Naive thymus-derived CD8-positive, alpha-beta T cell (primary cell): ENCODE data around the gene EYS. TPM values are rescaled to one million over a fixed set of nuclear protein-coding genes. Genes with fewer than 3 reads are reported as not detected.
"Not testable (repeated sequence)": the region's sequence is repeated elsewhere in the genome, so short reads cannot be mapped to it uniquely, and the experiment has no call there.

ENCODE experiments used
- ATAC-seq, 2 donors: fragments of 150-1000 bp; cut with Tn5 transposase in 1 of 2; sonication (Bioruptor Pico), chemical (Tn5 transposase) in 1 of 2; 1 replicate in 1 of 2; 2 replicates in 1 of 2; pipeline ENCODE4 v1.10.0; 2021; ENCODE audit warnings: mild to moderate bottlenecking in 2 of 2, moderate library complexity in 2 of 2
- POLR2A ChIA-PET: fragments of 350-600 bp; sonication (Branson Sonifier 250); formaldehyde crosslinking; loops from one replicate; lab custom pipeline; 2021; ENCODE audit warnings: antibody characterized with exemption; lab: Charles Lee
- DNase-seq, 10 donors: peaks; one replicate each; pipeline versions ENCODE4 v3.0.0 to v3.0.0-alpha.2; 2020 to 2022
- H3K27ac Mint-ChIP-seq, 10 donors: one replicate each; pipeline ENCODE4 v1.8.0; 2020 to 2022; ENCODE audit warnings: mild to moderate bottlenecking in 10 of 10, mixed read lengths in 10 of 10, moderate library complexity in 4 of 10, inconsistent platforms in 1 of 10
- H3K27me3 Mint-ChIP-seq, 5 donors: one replicate each; pipeline ENCODE4 v1.8.0; 2021 to 2022; ENCODE audit warnings: mixed read lengths in 5 of 5
- H3K36me3 Mint-ChIP-seq, 3 donors: one replicate each; pipeline ENCODE4 v1.8.0; 2020 to 2022; ENCODE audit warnings: mixed read lengths in 3 of 3, mild to moderate bottlenecking in 2 of 3, inconsistent platforms in 1 of 3
- H3K4me1 Mint-ChIP-seq, 4 donors: one replicate each; pipeline ENCODE4 v1.8.0; 2021 to 2022; ENCODE audit warnings: mixed read lengths in 4 of 4
- H3K4me3 Mint-ChIP-seq, 10 donors: one replicate each; pipeline ENCODE4 v1.8.0; 2020 to 2022; ENCODE audit warnings: mild to moderate bottlenecking in 10 of 10, mixed read lengths in 10 of 10, moderate library complexity in 6 of 10, inconsistent platforms in 1 of 10
- H3K9me3 Mint-ChIP-seq, 9 donors: one replicate each; pipeline ENCODE4 v1.8.0; 2020 to 2022; ENCODE audit warnings: mixed read lengths in 9 of 9, mild to moderate bottlenecking in 3 of 9, inconsistent platforms in 1 of 9, moderate library complexity in 1 of 9
- polyA plus RNA-seq, 3 donors: library from polyadenylated mRNA; unstranded; fragments of 300-500 nt; fragmentation: Illumina TruSeq; gene quantifications; one replicate each; pipeline ENCODE4 v1.2.3, GENCODE V29; 2021
- total RNA-seq, 8 experiments: library from RNA in 2 of 8; stranded (reverse) in 2 of 8; gene quantifications; one replicate each; pipeline ENCODE4 v1.2.3 and lab custom pipeline; 2021 to 2026

Gene EYS
- total and polyA plus RNA-seq, 5 experiments from 2014 or later = 0.07 to 0.09 TPM; not detected in 3

- H3K27ac Mint-ChIP-seq, H3K27me3 Mint-ChIP-seq, ATAC-seq, H3K4me1 Mint-ChIP-seq, H3K4me3 Mint-ChIP-seq, H3K36me3 Mint-ChIP-seq, DNase-seq, POLR2A ChIA-PET: not testable (repeated sequence)
- peaks cover 0 to 33% (median 11%) of the 10 kb centered on the region in 9 donors for H3K9me3 Mint-ChIP-seq
Observed at GRCh38 chr6:64448101-64448500, 1258.9 kb downstream of the EYS start.

- POLR2A ChIA-PET = no interaction called here
- no peak for ATAC-seq
- Mint-ChIP-seq H3K27ac (no peak overlapping the region), H3K36me3 (no peaks in the 10 kb centered on the region), H3K4me3 (no peak overlapping the region), H3K9me3 (peaks cover 0 to 26% (median 17%) of the 10 kb centered on the region in 9 donors), H3K27me3 (no peaks in the 10 kb centered on the region), H3K4me1 (no peaks in the 10 kb centered on the region)
- no peak for DNase-seq
Observed at GRCh38 chr6:64445038-64445437, 1262.0 kb downstream of the EYS start.

- POLR2A ChIA-PET = no interaction called here
Observed at GRCh38 chr6:64439274-64439673, 1267.8 kb downstream of the EYS start.

GRCh38 chr6:64437996-64438395, 1269.0 kb downstream of the EYS start:
- Mint-ChIP-seq H3K9me3 (peaks cover 0 to 14% (median 7%) of the 10 kb centered on the region in 9 donors), H3K36me3 (no peaks in the 10 kb centered on the region), H3K4me1 (no peaks in the 10 kb centered on the region), H3K27me3 (no peaks in the 10 kb centered on the region), H3K27ac (no peak overlapping the region), H3K4me3 (no peak overlapping the region)
- POLR2A ChIA-PET = no interaction called here
- no peak for ATAC-seq
- no peak for DNase-seq

More at GRCh38 chr6:64439274-64439673, 1267.8 kb downstream of the EYS start:
- no peaks in the 10 kb centered on the region for H3K36me3 Mint-ChIP-seq
- H3K27ac Mint-ChIP-seq = no peak overlapping the region
- H3K4me1 Mint-ChIP-seq = no peaks in the 10 kb centered on the region
- H3K27me3 Mint-ChIP-seq = no peaks in the 10 kb centered on the region
- peaks cover 0 to 22% (median 11%) of the 10 kb centered on the region in 9 donors for H3K9me3 Mint-ChIP-seq
- H3K4me3 Mint-ChIP-seq = no peak overlapping the region
- ATAC-seq = no peak
- DNase-seq = no peak

GRCh38 chr6:64429926-64430325, 1277.1 kb downstream of the EYS start:
- ATAC-seq = no peak
- Mint-ChIP-seq H3K4me3 (no peak overlapping the region), H3K27me3 (no peaks in the 10 kb centered on the region), H3K27ac (no peak overlapping the region), H3K36me3 (no peaks in the 10 kb centered on the region), H3K4me1 (no peaks in the 10 kb centered on the region), H3K9me3 (peaks cover 0 to 7% (median 2%) of the 10 kb centered on the region in 9 donors)
- POLR2A ChIA-PET = no interaction called here
- no peak for DNase-seq

- H3K27ac Mint-ChIP-seq = no peak overlapping the region
- H3K4me3 Mint-ChIP-seq = no peak overlapping the region
- DNase-seq = no peak
- no peak for ATAC-seq
- no peaks in the 10 kb centered on the region for H3K36me3 Mint-ChIP-seq
- POLR2A ChIA-PET = no interaction called here
- no peaks in the 10 kb centered on the region for H3K4me1 Mint-ChIP-seq
- H3K27me3 Mint-ChIP-seq = no peaks in the 10 kb centered on the region
- H3K9me3 Mint-ChIP-seq = peaks cover 0 to 12% (median 3%) of the 10 kb centered on the region in 9 donors
Observed at GRCh38 chr6:64428186-64428585, 1278.8 kb downstream of the EYS start.

- no peak for ATAC-seq
- no peaks in the 10 kb centered on the region for H3K4me1 Mint-ChIP-seq
- H3K27ac Mint-ChIP-seq = no peak overlapping the region
- POLR2A ChIA-PET = no interaction called here
- H3K4me3 Mint-ChIP-seq = no peak overlapping the region
- H3K36me3 Mint-ChIP-seq = no peaks in the 10 kb centered on the region
- no peak for DNase-seq
- H3K27me3 Mint-ChIP-seq = no peaks in the 10 kb centered on the region
- H3K9me3 Mint-ChIP-seq = peaks cover 3 to 17% (median 9%) of the 10 kb centered on the region in 9 donors
Observed at GRCh38 chr6:64415926-64416325, 1291.1 kb downstream of the EYS start.

- no peaks in the 10 kb centered on the region for H3K27me3 Mint-ChIP-seq
- no peak overlapping the region for H3K27ac Mint-ChIP-seq
- no peak for ATAC-seq
- POLR2A ChIA-PET = no interaction called here
- no peak overlapping the region for H3K4me3 Mint-ChIP-seq
- H3K9me3 Mint-ChIP-seq = peaks cover 0 to 15% (median 5%) of the 10 kb centered on the region in 9 donors
- DNase-seq = no peak
- no peaks in the 10 kb centered on the region for H3K4me1 Mint-ChIP-seq
- no peaks in the 10 kb centered on the region for H3K36me3 Mint-ChIP-seq
Observed at GRCh38 chr6:64411226-64411625, 1295.8 kb downstream of the EYS start.

GRCh38 chr6:64409948-64410347, 1297.1 kb downstream of the EYS start:
- ATAC-seq = no peak
- H3K27me3 Mint-ChIP-seq = no peaks in the 10 kb centered on the region
- H3K4me3 Mint-ChIP-seq = no peak overlapping the region
- DNase-seq = no peak
- H3K36me3 Mint-ChIP-seq = no peaks in the 10 kb centered on the region
- H3K27ac Mint-ChIP-seq = no peak overlapping the region
- H3K9me3 Mint-ChIP-seq = peaks cover 0 to 19% (median 5%) of the 10 kb centered on the region in 9 donors
- H3K4me1 Mint-ChIP-seq = no peaks in the 10 kb centered on the region
- POLR2A ChIA-PET = no interaction called here

GRCh38 chr6:64404396-64404795, 1302.6 kb downstream of the EYS start:
- no peaks in the 10 kb centered on the region for H3K36me3 Mint-ChIP-seq
- no peaks in the 10 kb centered on the region for H3K27me3 Mint-ChIP-seq
- H3K9me3 Mint-ChIP-seq = peaks cover 0 to 24% (median 5%) of the 10 kb centered on the region in 9 donors
- no peak for ATAC-seq
- no peak for DNase-seq
- no peaks in the 10 kb centered on the region for H3K4me1 Mint-ChIP-seq
- H3K4me3 Mint-ChIP-seq = no peak overlapping the region
- POLR2A ChIA-PET = no interaction called here
- H3K27ac Mint-ChIP-seq = no peak overlapping the region

- peaks cover 0 to 1% (median 0%) of the 10 kb centered on the region in 5 donors for H3K27me3 Mint-ChIP-seq
Observed at GRCh38 chr6:64383277-64383676, 1323.7 kb downstream of the EYS start.

GRCh38 chr6:64376394-64376793, 1330.6 kb downstream of the EYS start:
- ATAC-seq (no peak), DNase-seq (no peak)
- Mint-ChIP-seq H3K4me3 (no peak overlapping the region), H3K27me3 (peaks cover 0 to 1% (median 0%) of the 10 kb centered on the region in 5 donors), H3K36me3 (no peaks in the 10 kb centered on the region), H3K4me1 (no peaks in the 10 kb centered on the region), H3K27ac (no peak overlapping the region), H3K9me3 (peaks cover 0 to 28% (median 7%) of the 10 kb centered on the region in 9 donors)
- POLR2A ChIA-PET = no interaction called here

More at GRCh38 chr6:64383277-64383676, 1323.7 kb downstream of the EYS start:
- no peak overlapping the region for H3K4me3 Mint-ChIP-seq
- ATAC-seq = no peak
- no peak for DNase-seq
- POLR2A ChIA-PET = no interaction called here
- no peaks in the 10 kb centered on the region for H3K4me1 Mint-ChIP-seq
- no peak overlapping the region for H3K27ac Mint-ChIP-seq
- no peaks in the 10 kb centered on the region for H3K36me3 Mint-ChIP-seq
- peaks cover 0 to 17% (median 2%) of the 10 kb centered on the region in 9 donors for H3K9me3 Mint-ChIP-seq

GRCh38 chr6:64357430-64357829, 1349.6 kb downstream of the EYS start:
- Mint-ChIP-seq H3K9me3 (peaks cover 0 to 9% (median 2%) of the 10 kb centered on the region in 9 donors), H3K4me3 (no peak overlapping the region), H3K27me3 (no peaks in the 10 kb centered on the region), H3K27ac (no peak overlapping the region), H3K36me3 (no peaks in the 10 kb centered on the region), H3K4me1 (no peaks in the 10 kb centered on the region)
- DNase-seq (no peak), ATAC-seq (no peak)
- POLR2A ChIA-PET = no interaction called here

- H3K4me1 Mint-ChIP-seq = no peaks in the 10 kb centered on the region
- no peak overlapping the region for H3K27ac Mint-ChIP-seq
- ATAC-seq = no peak
- no peaks in the 10 kb centered on the region for H3K27me3 Mint-ChIP-seq
- H3K9me3 Mint-ChIP-seq = peaks cover 0 to 21% (median 8%) of the 10 kb centered on the region in 9 donors
- H3K36me3 Mint-ChIP-seq = no peaks in the 10 kb centered on the region
- no peak for DNase-seq
- POLR2A ChIA-PET = no interaction called here
- H3K4me3 Mint-ChIP-seq = no peak overlapping the region
Observed at GRCh38 chr6:64347411-64347810, 1359.6 kb downstream of the EYS start.
